WTC11 (cell line): Measurements from ENCODE around the gene FGD3.

Experiments used
- FOXK1 ChIP-seq: sonication (generic); formaldehyde crosslinking; IDR thresholded peaks from 2 replicates; pipeline ENCODE4 v1.8.0; 2022; ENCODE audit warnings: mild to moderate bottlenecking, moderate library complexity, missing genetic modification reagents
- NFYB ChIP-seq: sonication (generic); formaldehyde crosslinking; conservative IDR thresholded peaks from 2 replicates; pipeline ENCODE4 v1.8.0; 2022; ENCODE audit warnings: low read depth, missing genetic modification reagents
- TP53 ChIP-seq: sonication (generic); formaldehyde crosslinking; IDR thresholded peaks from 2 replicates; pipeline ENCODE4 v1.8.1; 2023; ENCODE audit warnings: mild to moderate bottlenecking, missing genetic modification reagents
- ZNF232 ChIP-seq: sonication (generic); formaldehyde crosslinking; IDR thresholded peaks from 2 replicates; pipeline ENCODE4 v1.8.0; 2022; ENCODE audit warnings: mild to moderate bottlenecking, missing genetic modification reagents
- TF ChIP-seq, protein P1 (sequence below): sonication (generic); formaldehyde crosslinking; IDR thresholded peaks from 2 replicates; pipeline ENCODE4 v1.8.1; 2022; ENCODE audit warnings: mild to moderate bottlenecking, moderate library complexity, missing genetic modification reagents
- TF ChIP-seq, protein P2 (sequence below): sonication (generic); formaldehyde crosslinking; IDR thresholded peaks from 2 replicates; pipeline ENCODE4 v1.8.1; 2022; ENCODE audit warnings: mild to moderate bottlenecking, missing genetic modification reagents, moderate library complexity, borderline replicate concordance

DNA sequence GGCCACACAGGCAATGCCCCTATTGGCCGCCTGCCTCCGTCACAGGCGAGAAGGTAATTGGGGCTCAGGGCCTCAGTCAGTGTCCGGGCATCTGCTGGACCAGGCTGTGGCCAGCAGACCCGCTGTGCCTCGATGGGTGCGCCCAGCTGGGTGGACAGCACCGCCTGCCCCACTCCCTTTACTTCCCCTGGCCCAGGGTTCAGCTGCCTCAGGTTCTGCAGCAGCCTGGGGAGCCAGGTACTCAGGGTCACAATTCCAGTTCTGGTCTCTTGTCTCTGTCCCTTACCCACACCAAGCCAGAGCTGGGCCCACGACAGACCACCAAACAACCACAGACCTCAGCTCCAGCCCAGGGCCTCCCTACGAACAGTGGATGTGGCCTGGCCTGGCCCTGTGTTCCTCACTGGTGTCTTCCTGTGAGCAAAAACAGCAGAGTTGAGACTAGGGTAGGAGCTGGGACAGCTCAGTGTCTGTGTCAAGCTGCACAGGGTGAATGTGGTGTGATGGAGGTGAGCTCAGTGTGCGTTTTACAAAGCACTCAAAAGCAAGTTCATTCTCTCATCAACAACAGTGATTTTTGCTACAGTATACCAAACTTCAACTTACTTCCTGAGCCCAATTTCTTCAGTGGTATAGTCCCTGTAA lies 77.8 kb downstream of the FGD3 start:
- TF ChIP-seq, protein P1, sequence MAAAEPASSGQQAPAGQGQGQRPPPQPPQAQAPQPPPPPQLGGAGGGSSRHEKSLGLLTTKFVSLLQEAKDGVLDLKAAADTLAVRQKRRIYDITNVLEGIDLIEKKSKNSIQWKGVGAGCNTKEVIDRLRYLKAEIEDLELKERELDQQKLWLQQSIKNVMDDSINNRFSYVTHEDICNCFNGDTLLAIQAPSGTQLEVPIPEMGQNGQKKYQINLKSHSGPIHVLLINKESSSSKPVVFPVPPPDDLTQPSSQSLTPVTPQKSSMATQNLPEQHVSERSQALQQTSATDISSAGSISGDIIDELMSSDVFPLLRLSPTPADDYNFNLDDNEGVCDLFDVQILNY (CRISPR knock-in tag), result no peak
- TF ChIP-seq TP53 (no peak), FOXK1 (CRISPR knock-in tag) (no peak), NFYB (CRISPR knock-in tag) (no peak), ZNF232 (no peak)
- TF ChIP-seq, protein P2, sequence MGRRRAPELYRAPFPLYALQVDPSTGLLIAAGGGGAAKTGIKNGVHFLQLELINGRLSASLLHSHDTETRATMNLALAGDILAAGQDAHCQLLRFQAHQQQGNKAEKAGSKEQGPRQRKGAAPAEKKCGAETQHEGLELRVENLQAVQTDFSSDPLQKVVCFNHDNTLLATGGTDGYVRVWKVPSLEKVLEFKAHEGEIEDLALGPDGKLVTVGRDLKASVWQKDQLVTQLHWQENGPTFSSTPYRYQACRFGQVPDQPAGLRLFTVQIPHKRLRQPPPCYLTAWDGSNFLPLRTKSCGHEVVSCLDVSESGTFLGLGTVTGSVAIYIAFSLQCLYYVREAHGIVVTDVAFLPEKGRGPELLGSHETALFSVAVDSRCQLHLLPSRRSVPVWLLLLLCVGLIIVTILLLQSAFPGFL (CRISPR knock-in tag), result no peak
